ENCODE results near the gene SBF2.

Gene SBF2

GRCh38 chr11:10322830-10323792 is 29.1 kb upstream of the SBF2 start:
- Histone ChIP-seq H3K4me1 (ENCODE audit: control insufficient read depth, low read length) (peaks cover 12% of the 10 kb centered on the region), H3K27me3 (ENCODE audit: control insufficient read depth, low read length) (peaks cover 31% of the 10 kb centered on the region), H3K9me3 (ENCODE audit: control insufficient read depth, insufficient read depth, low read length) (no peaks in the 10 kb centered on the region), H3K27ac (ENCODE audit: low read depth, low read length) (no peak overlapping the region), H4K20me1 (ENCODE audit: control insufficient read depth, insufficient read depth, low read depth, low read length) (no peaks in the 10 kb centered on the region), H3K36me3 (ENCODE audit: control insufficient read depth, low read length) (no peaks in the 10 kb centered on the region), H3F3A (ENCODE audit: control insufficient read depth, insufficient read depth) (no peaks in the 10 kb centered on the region), H3K79me2 (ENCODE audit: control insufficient read depth, low read length) (no peaks in the 10 kb centered on the region), H3K4me3 (ENCODE audit: low read length) (no peak overlapping the region), H3K4me2 (ENCODE audit: low read length) (peak overlapping the region; percentile 17), H3K9me2 (replicated peaks; ENCODE audit: control insufficient read depth, low read length) (no peaks in the 10 kb centered on the region)
- TF ChIP-seq CTCF (IDR thresholded peaks at IDR 0.05; ENCODE audit: low read depth, low read length, poor library complexity, severe bottlenecking) = peak; percentile 60
- no peak for TF ChIP-seq EZH2phosphoT487 (IDR thresholded peaks at IDR 0.05; ENCODE audit: borderline replicate concordance, low read length)

GRCh38 chr11:10322401-10322800 is 28.4 kb upstream of the SBF2 start:
- H3K9me3 ChIP-seq (ENCODE audit: control insufficient read depth, insufficient read depth, low read length) = no peaks in the 10 kb centered on the region
- peaks cover 19% of the 10 kb centered on the region for H3K4me1 ChIP-seq (ENCODE audit: control insufficient read depth, low read length)
- H3K36me3 ChIP-seq (ENCODE audit: control insufficient read depth, low read length) = peaks cover 3% of the 10 kb centered on the region; the same call in 1 of the 2 replicates
- no peak for TF ChIP-seq EZH2phosphoT487 (IDR thresholded peaks at IDR 0.05; ENCODE audit: borderline replicate concordance, low read length)
- no peak for TF ChIP-seq CTCF (IDR thresholded peaks at IDR 0.05; ENCODE audit: low read depth, low read length, poor library complexity, severe bottlenecking)
- H4K20me1 ChIP-seq (ENCODE audit: control insufficient read depth, insufficient read depth, low read depth, low read length) = no peaks in the 10 kb centered on the region
- H3F3A ChIP-seq (ENCODE audit: control insufficient read depth, insufficient read depth) = no peaks in the 10 kb centered on the region
- no peak overlapping the region for H3K4me3 ChIP-seq (ENCODE audit: low read length)
- H3K4me2 ChIP-seq (ENCODE audit: low read length) = no peak overlapping the region
- H3K79me2 ChIP-seq (ENCODE audit: control insufficient read depth, low read length) = no peaks in the 10 kb centered on the region
- peaks cover 31% of the 10 kb centered on the region for H3K27me3 ChIP-seq (ENCODE audit: control insufficient read depth, low read length)
- H3K27ac ChIP-seq (ENCODE audit: low read depth, low read length) = no peak overlapping the region
- H3K9me2 ChIP-seq (replicated peaks; ENCODE audit: control insufficient read depth, low read length) = no peaks in the 10 kb centered on the region

GRCh38 chr11:10320736-10321465 is 26.9 kb upstream of the SBF2 start:
- Histone ChIP-seq H3K79me2 (ENCODE audit: control insufficient read depth, low read length) (no peaks in the 10 kb centered on the region), H3K27me3 (ENCODE audit: control insufficient read depth, low read length) (peaks cover 25% of the 10 kb centered on the region), H3K4me1 (ENCODE audit: control insufficient read depth, low read length) (peaks cover 20% of the 10 kb centered on the region), H3K27ac (ENCODE audit: low read depth, low read length) (no peak overlapping the region), H4K20me1 (ENCODE audit: control insufficient read depth, insufficient read depth, low read depth, low read length) (no peaks in the 10 kb centered on the region), H3K4me2 (ENCODE audit: low read length) (no peak overlapping the region), H3K4me3 (ENCODE audit: low read length) (no peak overlapping the region), H3K9me3 (ENCODE audit: control insufficient read depth, insufficient read depth, low read length) (no peaks in the 10 kb centered on the region), H3K36me3 (ENCODE audit: control insufficient read depth, low read length) (peaks cover 3% of the 10 kb centered on the region; the same call in 1 of the 2 replicates), H3K9me2 (replicated peaks; ENCODE audit: control insufficient read depth, low read length) (no peaks in the 10 kb centered on the region), H3F3A (ENCODE audit: control insufficient read depth, insufficient read depth) (no peaks in the 10 kb centered on the region; the same call in 1 of the 2 replicates)
- TF ChIP-seq EZH2phosphoT487 (IDR thresholded peaks at IDR 0.05; ENCODE audit: borderline replicate concordance, low read length) = no peak
- no peak for TF ChIP-seq CTCF (IDR thresholded peaks at IDR 0.05; ENCODE audit: low read depth, low read length, poor library complexity, severe bottlenecking)
